ENCODE measurements around the gene ERICH2. TPM values are rescaled to one million over a fixed set of nuclear protein-coding genes. Genes with fewer than 3 reads are reported as not detected.
"Not testable (repeated sequence)": the region's sequence is repeated elsewhere in the genome, so short reads cannot be mapped to it uniquely, and the experiment has no call there.

The ERICH2 gene
- polyA plus RNA-seq, 1 experiment, result not detected

DNA sequence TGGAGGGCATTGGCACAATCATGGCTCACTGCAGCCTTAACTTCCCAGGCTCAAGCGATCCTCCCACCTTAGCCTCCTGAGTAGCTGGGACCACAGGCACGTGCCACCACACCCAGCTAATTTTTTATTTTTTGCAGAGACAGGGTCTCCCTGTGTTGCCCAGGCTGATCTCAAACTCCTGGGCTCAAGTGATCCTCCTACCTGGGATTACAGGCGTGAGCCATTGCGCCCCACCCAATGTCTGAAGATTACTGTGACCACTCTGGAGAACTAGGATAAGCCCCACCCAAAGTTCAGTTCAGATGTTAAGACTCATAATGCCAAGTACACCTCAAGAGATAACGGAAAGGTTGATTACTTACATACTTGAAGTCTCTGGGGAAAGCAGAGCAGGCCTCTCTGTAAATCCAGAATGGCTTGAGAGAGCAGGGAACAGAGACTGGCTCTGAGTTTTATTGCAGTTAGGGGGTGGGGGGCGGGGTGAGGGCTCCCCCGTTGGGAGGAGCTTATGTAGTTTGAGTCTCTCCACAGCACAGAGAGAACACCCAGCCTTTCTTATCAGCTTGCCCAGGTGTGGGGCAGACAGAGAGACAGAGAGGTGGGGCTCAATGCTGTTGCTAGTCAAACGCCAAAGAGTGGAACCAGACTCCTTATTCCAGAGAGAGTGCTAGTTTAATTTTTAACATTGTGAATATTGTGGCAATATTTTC lies 26.5 kb upstream of the ERICH2 start:
- TF ChIP-seq, protein P1, sequence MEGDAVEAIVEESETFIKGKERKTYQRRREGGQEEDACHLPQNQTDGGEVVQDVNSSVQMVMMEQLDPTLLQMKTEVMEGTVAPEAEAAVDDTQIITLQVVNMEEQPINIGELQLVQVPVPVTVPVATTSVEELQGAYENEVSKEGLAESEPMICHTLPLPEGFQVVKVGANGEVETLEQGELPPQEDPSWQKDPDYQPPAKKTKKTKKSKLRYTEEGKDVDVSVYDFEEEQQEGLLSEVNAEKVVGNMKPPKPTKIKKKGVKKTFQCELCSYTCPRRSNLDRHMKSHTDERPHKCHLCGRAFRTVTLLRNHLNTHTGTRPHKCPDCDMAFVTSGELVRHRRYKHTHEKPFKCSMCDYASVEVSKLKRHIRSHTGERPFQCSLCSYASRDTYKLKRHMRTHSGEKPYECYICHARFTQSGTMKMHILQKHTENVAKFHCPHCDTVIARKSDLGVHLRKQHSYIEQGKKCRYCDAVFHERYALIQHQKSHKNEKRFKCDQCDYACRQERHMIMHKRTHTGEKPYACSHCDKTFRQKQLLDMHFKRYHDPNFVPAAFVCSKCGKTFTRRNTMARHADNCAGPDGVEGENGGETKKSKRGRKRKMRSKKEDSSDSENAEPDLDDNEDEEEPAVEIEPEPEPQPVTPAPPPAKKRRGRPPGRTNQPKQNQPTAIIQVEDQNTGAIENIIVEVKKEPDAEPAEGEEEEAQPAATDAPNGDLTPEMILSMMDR (IDR thresholded peaks at IDR 0.05; ENCODE audit: insufficient read depth, low read depth, low read length), result no peak
- Histone ChIP-seq H3K27me3 (ENCODE audit: control insufficient read depth, insufficient read depth, low read length) (peaks cover 4% of the 10 kb centered on the region; the same call in 1 of the 2 replicates), H3K36me3 (ENCODE audit: control insufficient read depth, insufficient read depth, low read length) (no peaks in the 10 kb centered on the region), H3K4me3 (ENCODE audit: low read depth, low read length) (no peak overlapping the region)
- DNase-seq (ENCODE audit: low read depth), result no peak
- POLR2A ChIA-PET, result no interaction called here
- CTCF ChIA-PET, result no interaction called here

DNA sequence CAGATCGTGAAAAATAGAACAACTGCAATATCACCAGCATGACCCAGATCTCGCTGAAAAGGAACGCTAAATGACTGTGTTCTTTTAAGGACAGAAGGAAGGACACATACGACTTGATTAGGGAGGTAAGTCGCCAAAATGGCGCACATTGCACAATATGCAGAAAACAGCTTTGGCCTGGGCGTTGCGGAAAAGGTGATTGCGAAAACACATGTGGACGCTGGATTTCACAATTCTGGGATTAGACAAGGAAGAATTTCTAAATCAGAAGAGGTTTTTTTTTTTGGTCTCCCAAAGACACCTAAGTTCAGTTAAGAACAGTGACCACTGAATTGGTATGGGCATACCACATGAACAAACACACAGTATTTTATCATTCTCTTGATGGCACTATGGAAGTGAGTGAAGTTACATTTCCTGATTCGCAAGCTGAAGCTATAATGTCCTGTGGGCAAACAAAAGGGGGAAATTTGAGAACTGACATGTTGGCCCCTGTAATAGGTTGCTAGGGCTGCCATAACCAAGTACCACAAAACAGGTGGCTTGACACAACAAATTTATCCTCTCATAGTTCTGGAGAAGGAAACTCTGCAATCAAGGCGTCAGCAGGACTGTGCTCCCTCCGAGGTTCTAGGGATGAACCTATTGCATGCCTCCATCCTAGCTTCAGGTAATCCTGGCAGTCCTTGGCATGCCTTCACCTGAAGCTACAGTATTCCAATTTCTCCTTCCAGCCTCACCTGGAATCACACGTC lies 25.8 kb upstream of the ERICH2 start:
- DNase-seq (ENCODE audit: low read depth), result no peak
- Histone ChIP-seq H3K27me3 (ENCODE audit: control insufficient read depth, insufficient read depth, low read length) (peaks cover 4% of the 10 kb centered on the region; the same call in 1 of the 2 replicates), H3K4me3 (ENCODE audit: low read depth, low read length) (no peak overlapping the region), H3K36me3 (ENCODE audit: control insufficient read depth, insufficient read depth, low read length) (no peaks in the 10 kb centered on the region)
- TF ChIP-seq, protein P1 (IDR thresholded peaks at IDR 0.05; ENCODE audit: insufficient read depth, low read depth, low read length), result no peak
- ChIA-PET CTCF (no interaction called here), POLR2A (no interaction called here)

DNA sequence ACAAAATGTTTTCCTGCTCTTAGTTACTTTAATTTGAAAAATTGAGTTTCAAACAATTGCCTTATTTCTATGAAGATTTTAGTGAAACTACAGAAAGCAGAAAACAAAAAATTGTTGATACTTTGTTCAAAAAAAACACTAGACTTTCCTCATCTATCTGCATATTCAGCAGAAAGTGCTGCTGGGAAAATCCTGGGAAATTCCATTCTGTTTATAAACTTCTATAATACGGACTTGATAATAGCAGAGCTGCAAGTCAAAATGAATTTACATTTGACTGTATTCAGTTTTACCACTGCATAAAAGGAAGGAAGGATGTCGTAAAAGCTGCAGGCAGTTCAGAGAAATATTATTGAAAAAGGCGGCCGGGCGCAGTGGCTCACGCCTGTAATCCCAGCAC lies 24.9 kb upstream of the ERICH2 start:
- CTCF ChIA-PET, result no interaction called here
- POLR2A ChIA-PET, result no interaction called here
- TF ChIP-seq, protein P1 (IDR thresholded peaks at IDR 0.05; ENCODE audit: insufficient read depth, low read depth, low read length), result no peak
- no peaks in the 10 kb centered on the region for H3K36me3 ChIP-seq (ENCODE audit: control insufficient read depth, insufficient read depth, low read length)
- no peak for DNase-seq (ENCODE audit: low read depth)
- no peak overlapping the region for H3K4me3 ChIP-seq (ENCODE audit: low read depth, low read length)
- H3K27me3 ChIP-seq (ENCODE audit: control insufficient read depth, insufficient read depth, low read length), result peaks cover 4% of the 10 kb centered on the region; the same call in 1 of the 2 replicates

DNA sequence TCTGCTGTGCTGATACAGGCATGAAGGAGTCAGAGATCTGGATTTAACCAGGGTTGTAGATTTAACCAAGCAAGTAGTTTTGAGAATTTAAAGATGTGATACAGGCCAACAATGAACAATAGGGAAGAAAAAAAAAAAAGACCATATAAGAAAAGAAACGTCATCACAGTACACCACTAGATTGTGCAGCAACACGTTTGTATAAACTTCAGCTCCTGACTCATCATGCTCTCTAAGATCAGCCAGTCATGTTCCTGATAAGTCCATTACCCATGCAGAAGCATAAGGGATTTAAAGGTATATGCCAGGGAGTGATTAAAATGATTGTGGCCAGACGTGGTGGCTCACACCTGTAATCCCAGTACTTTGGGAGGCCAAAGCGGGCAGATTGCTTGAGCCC lies 22.3 kb upstream of the ERICH2 start:
- H3K27me3 ChIP-seq (ENCODE audit: control insufficient read depth, insufficient read depth, low read length), result no peaks in the 10 kb centered on the region
- DNase-seq (ENCODE audit: low read depth), result no peak
- TF ChIP-seq, protein P1 (IDR thresholded peaks at IDR 0.05; ENCODE audit: insufficient read depth, low read depth, low read length), result no peak
- no peak overlapping the region for H3K4me3 ChIP-seq (ENCODE audit: low read depth, low read length)
- ChIA-PET POLR2A (no interaction called here), CTCF (no interaction called here)
- no peaks in the 10 kb centered on the region for H3K36me3 ChIP-seq (ENCODE audit: control insufficient read depth, insufficient read depth, low read length)

DNA sequence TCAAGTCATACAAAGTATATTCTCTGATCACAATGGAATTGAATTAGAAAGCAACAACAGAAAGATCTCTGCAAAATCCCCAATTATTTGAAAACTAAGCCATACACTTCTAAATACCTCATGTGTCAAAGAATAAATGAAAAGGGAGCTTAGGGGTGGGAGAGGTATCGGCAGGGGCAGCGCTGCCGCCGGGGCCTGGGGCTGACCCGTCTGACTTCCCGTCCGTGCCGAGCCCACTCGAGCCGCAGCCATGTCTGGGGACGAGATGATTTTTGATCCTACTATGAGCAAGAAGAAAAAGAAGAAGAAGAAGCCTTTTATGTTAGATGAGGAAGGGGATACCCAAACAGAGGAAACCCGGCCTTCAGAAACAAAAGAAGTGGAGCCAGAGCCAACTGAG lies 18.6 kb upstream of the ERICH2 start:
- CTCF ChIA-PET, result not testable (repeated sequence)

More for the DNA sequence above, 18.6 kb upstream of the ERICH2 start:
- H3K36me3 ChIP-seq (ENCODE audit: control insufficient read depth, insufficient read depth, low read length); H3K4me3 ChIP-seq (ENCODE audit: low read depth, low read length); H3K27me3 ChIP-seq (ENCODE audit: control insufficient read depth, insufficient read depth, low read length); DNase-seq (ENCODE audit: low read depth); POLR2A ChIA-PET: not testable (repeated sequence)

Data from BJ (cell line).